Choroid plexus epithelial cell (primary cell): ENCODE data around the gene ORC1.

Source experiments
- DNase-seq: peaks from one replicate; pipeline ENCODE4 v3.0.0-alpha.2; 2010; ENCODE audit warnings: low read depth
- H3K4me3 ChIP-seq: 2 replicates; pipeline ENCODE4 v1.5.1; 2011; ENCODE audit warnings: low read depth, mild to moderate bottlenecking, control low read depth, low read length, moderate library complexity
- CTCF ChIP-seq: conservative IDR thresholded peaks from 2 replicates; pipeline ENCODE4 v1.5.1; 2011; ENCODE audit warnings: low read depth, mild to moderate bottlenecking, control low read depth, inconsistent platforms, low read length, moderate library complexity

Gene ORC1

GRCh38 chr1:52358851-52359497 is 45.2 kb downstream of the ORC1 start:
- no peak overlapping the region for H3K4me3 ChIP-seq
- no peak for TF ChIP-seq CTCF
- no peak for DNase-seq

DNA sequence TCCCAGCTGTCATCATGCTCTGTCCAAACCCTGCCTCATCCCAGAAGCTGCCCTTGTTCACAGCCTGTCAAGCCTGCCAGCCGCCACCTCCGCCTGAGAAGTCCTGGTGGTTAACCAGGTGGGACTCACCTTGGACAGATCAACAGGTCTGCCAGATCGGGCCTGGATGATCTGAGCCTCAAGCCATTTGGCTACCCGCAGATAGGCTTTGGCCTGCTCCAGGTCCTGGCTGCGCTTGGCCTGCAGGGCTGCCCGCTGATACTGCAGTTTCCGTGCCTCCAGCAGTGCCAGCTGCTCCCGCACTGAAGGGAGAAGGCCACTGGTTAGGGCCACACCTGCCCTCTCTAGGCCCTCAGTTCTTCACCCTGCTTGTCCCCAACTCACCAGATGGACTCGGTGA is 46.8 kb downstream of the ORC1 start:
- DNase-seq: no peak
- TF ChIP-seq CTCF: no peak
- H3K4me3 ChIP-seq: no peak overlapping the region

- no peak for DNase-seq
- TF ChIP-seq CTCF: no peak
- H3K4me3 ChIP-seq: no peak overlapping the region
These were observed 47.3 kb downstream of the ORC1 start for GRCh38 chr1:52356818-52357355.

DNA sequence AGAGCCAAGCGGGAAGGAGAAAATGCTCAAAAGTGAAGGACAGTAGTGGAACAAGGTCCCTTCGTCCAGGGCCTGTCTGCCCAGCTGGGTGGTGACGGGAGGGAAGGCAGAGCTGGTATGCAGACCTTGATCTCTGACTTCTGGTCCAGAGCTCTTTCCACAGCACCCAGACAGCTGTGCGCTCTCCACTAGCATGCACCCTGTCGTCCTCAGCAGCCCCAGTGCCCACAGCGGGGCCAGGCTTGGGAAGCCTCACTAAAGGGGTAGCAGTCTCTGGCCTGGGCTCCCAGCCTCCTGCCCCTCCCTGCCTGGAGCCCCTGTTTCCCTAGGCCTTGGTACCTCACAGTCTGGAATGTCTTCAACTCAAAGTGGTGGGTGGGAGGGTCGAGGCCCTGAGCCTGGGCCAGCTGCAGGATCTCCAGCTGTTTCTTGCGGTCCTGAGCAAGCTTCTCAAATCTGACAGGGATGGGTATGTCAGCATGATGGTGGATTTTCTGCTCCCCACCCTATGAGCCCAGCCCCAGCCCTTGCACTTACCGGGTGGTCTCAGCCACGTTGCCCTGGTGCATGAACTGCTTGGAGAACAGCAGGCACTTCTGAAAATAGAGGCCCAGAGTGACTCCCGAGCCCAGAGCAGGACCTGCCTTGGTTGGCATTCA is 48.2 kb downstream of the ORC1 start:
- no peak for DNase-seq
- no peak overlapping the region for H3K4me3 ChIP-seq
- no peak for TF ChIP-seq CTCF

DNA sequence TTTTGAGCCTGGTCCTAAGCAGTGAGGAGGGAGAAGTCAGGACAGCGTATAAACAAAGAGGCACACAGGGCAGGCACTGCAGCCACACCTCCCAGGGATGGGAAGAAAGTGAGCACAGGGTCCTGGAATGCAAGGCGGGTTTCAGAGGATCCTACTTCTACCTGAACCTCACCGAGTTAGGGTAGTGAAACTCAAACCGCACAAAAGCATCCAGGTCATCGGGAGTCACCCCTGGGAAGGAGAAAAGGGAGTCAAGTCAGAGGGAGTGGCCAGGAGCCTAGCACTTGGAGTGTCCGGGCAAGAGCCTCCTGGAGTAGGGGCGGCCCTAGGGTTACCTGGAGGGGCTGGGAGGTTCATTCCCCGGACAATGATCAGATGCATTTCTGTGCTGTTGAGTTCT is 48.8 kb downstream of the ORC1 start:
- DNase-seq: no peak
- TF ChIP-seq CTCF: no peak
- no peak overlapping the region for H3K4me3 ChIP-seq

DNA sequence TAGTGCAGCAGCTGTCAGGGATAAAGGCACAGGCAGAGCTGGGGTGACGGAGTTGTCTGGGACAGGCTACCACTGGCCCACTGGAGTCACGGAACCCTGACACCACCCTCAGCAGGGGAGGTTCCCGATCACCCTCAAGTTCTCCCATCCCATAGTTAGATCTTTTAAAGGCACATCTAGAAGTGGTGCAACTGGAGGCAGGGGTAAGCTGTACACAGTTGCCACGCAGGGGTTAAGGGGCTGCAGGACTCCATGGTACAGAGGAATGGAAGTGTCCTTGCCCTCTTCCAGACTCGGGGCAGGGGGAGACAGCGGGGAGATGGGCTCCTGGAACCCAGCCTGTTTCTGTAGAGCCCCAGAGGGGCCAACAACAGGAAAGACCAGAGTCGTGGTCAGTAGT is 51.5 kb downstream of the ORC1 start:
- no peak for DNase-seq
- TF ChIP-seq CTCF: no peak
- no peak overlapping the region for H3K4me3 ChIP-seq
